ENCODE data around the gene ATF6.

DNA sequence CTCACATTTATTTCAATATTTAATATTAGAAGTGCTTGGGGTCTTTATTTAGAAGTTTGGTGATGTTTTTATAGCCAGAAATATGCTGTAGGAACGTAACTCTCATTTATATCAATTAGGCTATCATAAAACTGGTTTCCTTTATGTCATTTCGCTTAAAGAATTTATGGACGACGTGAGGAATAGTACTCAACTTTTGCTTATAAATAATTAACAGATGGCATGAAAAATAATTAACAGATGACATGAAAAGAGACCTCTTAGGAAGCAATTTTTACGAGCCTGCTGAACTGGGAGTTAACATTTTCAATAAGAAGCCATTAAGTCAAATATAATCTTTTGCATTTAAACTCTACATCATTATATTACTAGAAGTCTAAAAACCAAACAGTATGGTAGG, 134.0 kb downstream of the ATF6 start:
- TF ChIP-seq, protein P1, sequence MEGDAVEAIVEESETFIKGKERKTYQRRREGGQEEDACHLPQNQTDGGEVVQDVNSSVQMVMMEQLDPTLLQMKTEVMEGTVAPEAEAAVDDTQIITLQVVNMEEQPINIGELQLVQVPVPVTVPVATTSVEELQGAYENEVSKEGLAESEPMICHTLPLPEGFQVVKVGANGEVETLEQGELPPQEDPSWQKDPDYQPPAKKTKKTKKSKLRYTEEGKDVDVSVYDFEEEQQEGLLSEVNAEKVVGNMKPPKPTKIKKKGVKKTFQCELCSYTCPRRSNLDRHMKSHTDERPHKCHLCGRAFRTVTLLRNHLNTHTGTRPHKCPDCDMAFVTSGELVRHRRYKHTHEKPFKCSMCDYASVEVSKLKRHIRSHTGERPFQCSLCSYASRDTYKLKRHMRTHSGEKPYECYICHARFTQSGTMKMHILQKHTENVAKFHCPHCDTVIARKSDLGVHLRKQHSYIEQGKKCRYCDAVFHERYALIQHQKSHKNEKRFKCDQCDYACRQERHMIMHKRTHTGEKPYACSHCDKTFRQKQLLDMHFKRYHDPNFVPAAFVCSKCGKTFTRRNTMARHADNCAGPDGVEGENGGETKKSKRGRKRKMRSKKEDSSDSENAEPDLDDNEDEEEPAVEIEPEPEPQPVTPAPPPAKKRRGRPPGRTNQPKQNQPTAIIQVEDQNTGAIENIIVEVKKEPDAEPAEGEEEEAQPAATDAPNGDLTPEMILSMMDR (conservative IDR thresholded peaks at IDR 0.05) = no peak
- TF ChIP-seq ZFX (IDR thresholded peaks at IDR 0.05) = no peak

All from C4-2B (cell line).